Loucy (cell line): ENCODE data around the gene CDH4.

Source experiments
- H2AFZ ChIP-seq: fragments of 200-600 bp; sonication (generic); 2 replicates; pipeline ENCODE4 v1.6.0; 2016; ENCODE audit warnings: antibody characterized with exemption, mild to moderate bottlenecking, low read length, moderate library complexity
- H3F3A ChIP-seq: fragments of 200-600 bp; 2 replicates; pipeline ENCODE4 v1.6.0; 2016; ENCODE audit warnings: antibody characterized with exemption, low read depth, mild to moderate bottlenecking
- H3K27me3 ChIP-seq: fragments of 200-600 bp; sonication (generic); 2 replicates; pipeline ENCODE4 v1.6.1; 2014; ENCODE audit warnings: low read length, mild to moderate bottlenecking; ENCODE audit not compliant: insufficient read depth, poor library complexity, severe bottlenecking
- H3K36me3 ChIP-seq: fragments of 200-600 bp; sonication (generic); 2 replicates; pipeline ENCODE4 v1.6.1; 2016; ENCODE audit warnings: low read length; ENCODE audit not compliant: insufficient read depth
- H3K4me1 ChIP-seq: fragments of 200-600 bp; sonication (generic); 2 replicates; pipeline ENCODE4 v1.5.1; 2014; ENCODE audit warnings: low read length, mild to moderate bottlenecking; ENCODE audit not compliant: insufficient read depth, poor library complexity, severe bottlenecking
- H3K4me2 ChIP-seq: fragments of 200-600 bp; sonication (generic); 2 replicates; pipeline ENCODE4 v1.6.0; 2014; ENCODE audit warnings: antibody characterized with exemption, low read length, low read depth, mild to moderate bottlenecking; ENCODE audit not compliant: poor library complexity, severe bottlenecking
- H3K4me3 ChIP-seq: fragments of 200-600 bp; sonication (generic); 2 replicates; pipeline ENCODE4 v1.5.1; 2014; ENCODE audit warnings: low read length, mild to moderate bottlenecking, mixed read lengths; ENCODE audit not compliant: poor library complexity, severe bottlenecking
- H3K79me2 ChIP-seq: fragments of 200-600 bp; sonication (generic); 2 replicates; pipeline ENCODE4 v1.6.1; 2014; ENCODE audit warnings: low read length; ENCODE audit not compliant: insufficient read depth
- H3K9ac ChIP-seq: fragments of 200-600 bp; sonication (generic); 2 replicates; pipeline ENCODE4 v1.6.0; 2014; ENCODE audit warnings: mild to moderate bottlenecking, low read depth, low read length, moderate library complexity; ENCODE audit not compliant: poor library complexity, severe bottlenecking
- H3K9me2 ChIP-seq: fragments of 200-600 bp; sonication (generic); replicated peaks from 2 replicates; pipeline ENCODE4 v1.6.1; 2016; ENCODE audit warnings: low read depth, low read length, mixed read lengths
- H3K9me3 ChIP-seq: fragments of 200-600 bp; sonication (generic); 2 replicates; pipeline ENCODE4 v1.6.1; 2014; ENCODE audit warnings: mild to moderate bottlenecking, antibody characterized with exemption, low read length, low read depth; ENCODE audit not compliant: insufficient read depth
- H4K20me1 ChIP-seq: fragments of 200-600 bp; sonication (generic); 2 replicates; pipeline ENCODE4 v1.6.0; 2014; ENCODE audit warnings: antibody characterized with exemption, low read length, mild to moderate bottlenecking; ENCODE audit not compliant: insufficient read depth, poor library complexity, severe bottlenecking
- CTCF ChIP-seq: fragments of 200-600 bp; sonication (generic); conservative IDR thresholded peaks from 2 replicates; pipeline ENCODE4 v1.5.1; 2014; ENCODE audit warnings: mild to moderate bottlenecking, antibody characterized with exemption, low read length
- EZH2phosphoT487 ChIP-seq: fragments of 200-600 bp; IDR thresholded peaks from 2 replicates; pipeline ENCODE4 v1.6.1; 2018; ENCODE audit warnings: antibody characterized with exemption, mild to moderate bottlenecking, moderate library complexity, borderline replicate concordance

CDH4 gene

GRCh38 chr20:61758564-61759200 is 506.6 kb downstream of the CDH4 start:
- TF ChIP-seq EZH2phosphoT487 (no peak), CTCF (no peak)
- H3K4me3 ChIP-seq: no peak overlapping the region
- H3K4me2 ChIP-seq: no peak overlapping the region
- H3K9ac ChIP-seq: no peak overlapping the region
- H3F3A ChIP-seq: no peaks in the 10 kb centered on the region
- H3K27me3 ChIP-seq: no peaks in the 10 kb centered on the region
- no peaks in the 10 kb centered on the region for H4K20me1 ChIP-seq
- no peak overlapping the region for H2AFZ ChIP-seq
- H3K4me1 ChIP-seq: peaks cover under 1% of the 10 kb centered on the region
- H3K9me2 ChIP-seq: no peaks in the 10 kb centered on the region
- H3K36me3 ChIP-seq: peaks cover 24% of the 10 kb centered on the region; the same call in 1 of the 2 replicates
- no peaks in the 10 kb centered on the region for H3K9me3 ChIP-seq
- H3K79me2 ChIP-seq: no peaks in the 10 kb centered on the region

GRCh38 chr20:61759286-61760065 is 507.4 kb downstream of the CDH4 start:
- Histone ChIP-seq H3K4me1 (no peaks in the 10 kb centered on the region), H3K9me2 (no peaks in the 10 kb centered on the region), H3K4me3 (no peak overlapping the region), H3K9me3 (no peaks in the 10 kb centered on the region), H3F3A (no peaks in the 10 kb centered on the region), H3K27me3 (no peaks in the 10 kb centered on the region), H3K9ac (no peak overlapping the region), H3K36me3 (peaks cover 24% of the 10 kb centered on the region; the same call in 1 of the 2 replicates), H2AFZ (no peak overlapping the region), H3K79me2 (no peaks in the 10 kb centered on the region), H4K20me1 (no peaks in the 10 kb centered on the region), H3K4me2 (no peak overlapping the region)
- no peak for TF ChIP-seq EZH2phosphoT487
- TF ChIP-seq CTCF: no peak

GRCh38 chr20:61760321-61760720 is 508.3 kb downstream of the CDH4 start:
- no peaks in the 10 kb centered on the region for H3K79me2 ChIP-seq
- H3K9me3 ChIP-seq: no peaks in the 10 kb centered on the region
- TF ChIP-seq EZH2phosphoT487 (no peak), CTCF (no peak)
- no peak overlapping the region for H2AFZ ChIP-seq
- no peak overlapping the region for H3K4me2 ChIP-seq
- H3K4me1 ChIP-seq: no peaks in the 10 kb centered on the region
- no peak overlapping the region for H3K4me3 ChIP-seq
- H3K9ac ChIP-seq: no peak overlapping the region
- H3K9me2 ChIP-seq: no peaks in the 10 kb centered on the region
- H4K20me1 ChIP-seq: no peaks in the 10 kb centered on the region
- peaks cover 16% of the 10 kb centered on the region; the same call in 1 of the 2 replicates for H3K36me3 ChIP-seq
- no peaks in the 10 kb centered on the region for H3F3A ChIP-seq
- H3K27me3 ChIP-seq: no peaks in the 10 kb centered on the region
